ENCODE measurements around the gene ESRRG.

The ESRRG gene

GRCh38 chr1:216723274-216723780 lies at the start of gene ESRRG:
Gene ESRRG (minus strand): TSS chr1:216723429. CDS start chr1:216723299, 130 bp downstream.
- H3K4me1 ChIP-seq (ENCODE audit: insufficient read depth, low read length), result no peaks in the 10 kb centered on the region
- no peak within 1 kb of the TSS for H3K27ac ChIP-seq (ENCODE audit: low read length)
- H2AFZ ChIP-seq (ENCODE audit: low read depth, low read length), result no peak within 1 kb of the TSS
- H3K36me3 ChIP-seq (ENCODE audit: insufficient read depth, low read length), result no peaks in the 10 kb centered on the region
- H3K9me3 ChIP-seq (ENCODE audit: insufficient read depth, low read length, severe bottlenecking), result no peaks in the 10 kb centered on the region
- H3K9ac ChIP-seq (ENCODE audit: low read depth, low read length), result no peak within 1 kb of the TSS
- no peak within 1 kb of the TSS for H3K4me2 ChIP-seq (ENCODE audit: insufficient read depth, low read length)
- ATAC-seq (ENCODE audit: insufficient read depth, low read depth) (no peak), DNase-seq (no peak)
- no peak within 1 kb of the TSS for H3K4me3 ChIP-seq (ENCODE audit: low read depth in 1 of 2, low read length in 2 of 2)
- no peak for TF ChIP-seq CTCF (IDR thresholded peaks at IDR 0.05; ENCODE audit: borderline replicate concordance, extremely low read depth, low read length, poor library complexity, severe bottlenecking)
- no peak for TF ChIP-seq EZH2 (IDR thresholded peaks at IDR 0.05; ENCODE audit: borderline replicate concordance, low read depth, low read length, severe bottlenecking)
- no peaks in the 10 kb centered on the region for H3K27me3 ChIP-seq (ENCODE audit: insufficient read depth, low read length, poor library complexity)
- H3K79me2 ChIP-seq (ENCODE audit: insufficient read depth, low read length), result no peaks in the 10 kb centered on the region
- no peaks in the 10 kb centered on the region for H4K20me1 ChIP-seq (ENCODE audit: insufficient read depth, low read length)

- DNase-seq (no peak), ATAC-seq (ENCODE audit: insufficient read depth, low read depth) (no peak)
- Histone ChIP-seq H3K4me1 (ENCODE audit: insufficient read depth, low read length) (no peaks in the 10 kb centered on the region), H3K9ac (ENCODE audit: low read depth, low read length) (no peak overlapping the region), H3K36me3 (ENCODE audit: insufficient read depth, low read length) (no peaks in the 10 kb centered on the region), H4K20me1 (ENCODE audit: insufficient read depth, low read length) (no peaks in the 10 kb centered on the region), H2AFZ (ENCODE audit: low read depth, low read length) (no peak overlapping the region), H3K27ac (ENCODE audit: low read length) (no peak overlapping the region), H3K9me3 (ENCODE audit: insufficient read depth, low read length, severe bottlenecking) (no peaks in the 10 kb centered on the region), H3K4me3 (ENCODE audit: low read depth in 1 of 2, low read length in 2 of 2) (no peak overlapping the region), H3K4me2 (ENCODE audit: insufficient read depth, low read length) (no peak overlapping the region), H3K27me3 (ENCODE audit: insufficient read depth, low read length, poor library complexity) (no peaks in the 10 kb centered on the region), H3K79me2 (ENCODE audit: insufficient read depth, low read length) (no peaks in the 10 kb centered on the region)
- TF ChIP-seq CTCF (IDR thresholded peaks at IDR 0.05; ENCODE audit: borderline replicate concordance, extremely low read depth, low read length, poor library complexity, severe bottlenecking) (no peak), EZH2 (IDR thresholded peaks at IDR 0.05; ENCODE audit: borderline replicate concordance, low read depth, low read length, severe bottlenecking) (no peak)
These were observed 48.7 kb upstream of the ESRRG start for GRCh38 chr1:216771922-216772321.

- no peak for DNase-seq
- TF ChIP-seq CTCF (IDR thresholded peaks at IDR 0.05; ENCODE audit: borderline replicate concordance, extremely low read depth, low read length, poor library complexity, severe bottlenecking) (no peak), EZH2 (IDR thresholded peaks at IDR 0.05; ENCODE audit: borderline replicate concordance, low read depth, low read length, severe bottlenecking) (no peak)
- H3K4me3 ChIP-seq (ENCODE audit: low read depth in 1 of 2, low read length in 2 of 2), result no peak overlapping the region
- no peak overlapping the region for H3K9ac ChIP-seq (ENCODE audit: low read depth, low read length)
- no peaks in the 10 kb centered on the region for H3K9me3 ChIP-seq (ENCODE audit: insufficient read depth, low read length, severe bottlenecking)
- no peaks in the 10 kb centered on the region for H3K36me3 ChIP-seq (ENCODE audit: insufficient read depth, low read length)
- H3K27me3 ChIP-seq (ENCODE audit: insufficient read depth, low read length, poor library complexity), result no peaks in the 10 kb centered on the region
- ATAC-seq (ENCODE audit: insufficient read depth, low read depth), result no peak
- H3K4me2 ChIP-seq (ENCODE audit: insufficient read depth, low read length), result no peak overlapping the region
- no peaks in the 10 kb centered on the region for H3K79me2 ChIP-seq (ENCODE audit: insufficient read depth, low read length)
- H3K4me1 ChIP-seq (ENCODE audit: insufficient read depth, low read length), result no peaks in the 10 kb centered on the region
- no peak overlapping the region for H3K27ac ChIP-seq (ENCODE audit: low read length)
- H4K20me1 ChIP-seq (ENCODE audit: insufficient read depth, low read length), result no peaks in the 10 kb centered on the region
- H2AFZ ChIP-seq (ENCODE audit: low read depth, low read length), result no peak overlapping the region
These were observed 43.6 kb upstream of the ESRRG start for GRCh38 chr1:216766633-216767327.

All from DND-41 (cell line).